Stimulated activated CD8-positive, alpha-beta memory T cell treated with anti-CD3 and anti-CD28 coated beads, Interleukin-4, amount 100 ng/mL, for 48 hours (primary cell): Measurements from ENCODE around the gene STAT3.
"Not testable (repeated sequence)": the region's sequence is repeated elsewhere in the genome, so short reads cannot be mapped to it uniquely, and the experiment has no call there.

Experiments used
- DNase-seq: peaks from one replicate; pipeline ENCODE4 v3.0.0-alpha.2; 2020

STAT3 gene

DNA sequence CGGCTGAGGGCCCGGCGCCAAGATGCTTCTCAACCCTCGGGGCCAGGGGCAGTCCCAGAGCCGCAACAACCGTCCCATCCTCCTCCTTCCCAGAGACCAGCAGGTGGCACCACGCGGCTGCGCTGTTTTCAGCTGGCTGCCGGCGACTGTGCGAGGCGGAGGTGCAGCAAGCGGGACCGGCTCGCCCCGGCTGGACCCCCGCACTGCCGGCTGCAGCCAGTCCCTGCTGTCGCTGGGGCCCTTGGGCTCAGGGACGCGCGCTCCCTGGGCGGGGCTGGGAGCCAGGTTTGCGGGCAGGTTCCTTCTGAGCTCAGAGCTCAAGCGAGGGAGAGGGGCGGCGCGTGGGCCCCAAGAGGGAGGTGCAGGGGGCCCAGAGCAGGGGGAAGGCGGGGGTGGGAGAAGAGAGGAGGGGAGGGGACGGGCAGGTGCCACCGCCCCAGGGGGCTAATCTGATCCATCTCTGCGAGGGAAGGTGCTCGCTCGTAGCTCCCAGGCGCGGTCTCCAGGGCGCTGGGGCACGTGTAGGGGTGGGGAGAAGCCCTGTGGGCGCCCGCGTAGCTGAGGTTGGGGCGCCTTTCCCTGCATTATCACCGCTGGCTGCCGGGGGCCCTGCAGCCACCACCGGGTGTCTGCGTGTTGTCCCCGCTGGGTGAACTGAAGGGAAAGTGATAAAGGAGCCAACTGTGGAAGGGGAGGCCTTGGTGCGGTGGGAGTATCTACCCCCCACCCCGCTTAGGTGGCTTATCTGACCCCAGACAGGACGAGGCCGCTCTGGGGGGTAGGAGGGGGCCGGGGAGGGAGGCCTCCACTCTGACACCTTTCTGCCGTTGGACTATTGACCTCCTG lies 75.7 kb downstream of the STAT3 start:
- peak; percentile 86 for DNase-seq

DNA sequence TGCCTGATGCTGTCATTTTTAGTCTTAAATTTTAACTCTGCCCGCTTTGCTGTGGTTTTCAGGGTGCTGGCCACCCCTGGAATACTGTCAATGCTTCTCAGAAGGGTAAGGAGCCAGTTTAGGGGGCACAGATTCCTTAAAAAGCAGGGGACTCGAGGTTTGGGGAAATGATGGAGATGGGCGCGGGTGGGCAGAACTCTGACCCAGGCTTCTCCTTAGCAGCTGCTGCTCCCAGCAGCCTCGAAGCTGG lies 76.3 kb downstream of the STAT3 start:
- no peak for DNase-seq

DNA sequence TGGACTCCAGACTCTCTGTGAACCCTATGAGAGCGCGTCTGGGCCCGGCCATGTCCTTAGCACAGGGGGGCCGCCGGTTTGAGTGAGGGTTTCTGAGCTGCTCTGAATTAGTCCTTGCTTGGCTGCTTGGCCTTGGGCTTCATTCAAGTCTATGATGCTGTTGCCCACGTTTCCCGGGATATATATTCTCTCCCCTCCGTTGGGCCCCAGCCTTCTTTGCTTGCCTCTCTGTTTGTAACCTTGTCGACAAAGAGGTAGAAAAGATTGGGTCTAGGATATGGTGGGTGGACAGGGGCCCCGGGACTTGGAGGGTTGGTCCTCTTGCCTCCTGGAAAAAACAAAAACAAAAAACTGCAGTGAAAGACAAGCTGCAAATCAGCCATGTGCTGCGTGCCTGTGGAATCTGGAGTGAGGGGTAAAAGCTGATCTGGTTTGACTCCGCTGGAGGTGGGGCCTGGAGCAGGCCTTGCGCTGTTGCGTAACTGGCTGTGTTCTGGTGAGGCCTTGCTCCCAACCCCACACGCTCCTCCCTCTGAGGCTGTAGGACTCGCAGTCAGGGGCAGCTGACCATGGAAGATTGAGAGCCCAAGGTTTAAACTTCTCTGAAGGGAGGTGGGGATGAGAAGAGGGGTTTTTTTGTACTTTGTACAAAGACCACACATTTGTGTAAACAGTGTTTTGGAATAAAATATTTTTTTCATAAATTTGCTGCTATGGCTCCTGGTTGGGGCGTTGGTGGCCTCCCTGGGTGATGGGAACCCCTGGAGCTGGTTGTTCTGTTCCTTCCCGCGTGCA lies 76.8 kb downstream of the STAT3 start:
- peak; percentile 48 for DNase-seq

DNA sequence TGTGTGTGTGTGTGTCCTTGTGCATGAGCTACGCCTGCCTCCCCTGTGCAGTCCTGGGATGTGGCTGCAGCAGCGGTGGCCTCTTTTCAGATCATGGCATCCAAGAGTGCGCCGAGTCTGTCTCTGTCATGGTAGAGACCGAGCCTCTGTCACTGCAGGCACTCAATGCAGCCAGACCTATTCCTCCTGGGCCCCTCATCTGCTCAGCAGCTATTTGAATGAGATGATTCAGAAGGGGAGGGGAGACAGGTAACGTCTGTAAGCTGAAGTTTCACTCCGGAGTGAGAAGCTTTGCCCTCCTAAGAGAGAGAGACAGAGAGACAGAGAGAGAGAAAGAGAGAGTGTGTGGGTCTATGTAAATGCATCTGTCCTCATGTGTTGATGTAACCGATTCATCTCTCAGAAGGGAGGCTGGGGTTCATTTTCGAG lies 77.4 kb downstream of the STAT3 start:
- no peak for DNase-seq

DNA sequence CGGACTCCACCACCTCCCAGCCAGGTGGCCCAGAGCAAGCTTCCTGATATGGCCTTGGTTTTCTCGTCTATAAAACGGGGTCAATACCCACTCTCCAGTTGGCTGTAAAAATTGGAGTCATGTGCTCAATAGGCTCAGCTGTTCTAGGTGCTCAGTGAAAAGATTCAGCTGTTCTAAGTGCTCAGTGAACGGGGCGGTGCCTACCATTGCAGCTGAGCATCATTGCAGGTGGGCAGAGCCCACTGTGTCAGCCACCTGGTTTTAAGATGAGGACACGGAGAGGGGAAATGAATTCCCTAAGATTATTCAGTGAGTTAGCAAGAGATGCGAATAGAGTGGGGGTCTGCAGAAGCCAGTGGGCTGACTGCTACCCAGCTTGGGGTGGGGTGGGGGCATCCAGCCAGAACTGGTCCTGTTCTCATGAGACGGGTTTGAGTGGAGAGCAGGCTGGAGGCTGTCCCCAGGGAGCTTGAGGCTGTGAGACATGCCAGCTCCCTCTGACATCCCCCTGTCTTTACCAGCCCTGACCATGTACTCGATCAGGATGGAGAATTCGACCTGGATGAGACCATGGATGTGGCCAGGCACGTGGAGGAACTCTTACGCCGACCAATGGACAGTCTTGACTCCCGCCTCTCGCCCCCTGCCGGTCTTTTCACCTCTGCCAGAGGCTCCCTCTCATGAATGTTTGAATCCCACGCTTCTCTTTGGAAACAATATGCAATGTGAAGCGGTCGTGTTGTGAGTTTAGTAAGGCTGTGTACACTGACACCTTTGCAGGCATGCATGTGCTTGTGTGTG lies 78.1 kb downstream of the STAT3 start:
- no peak for DNase-seq

GRCh38 chr17:42309142-42309541 lies 79.1 kb downstream of the STAT3 start:
- DNase-seq = no peak

DNA sequence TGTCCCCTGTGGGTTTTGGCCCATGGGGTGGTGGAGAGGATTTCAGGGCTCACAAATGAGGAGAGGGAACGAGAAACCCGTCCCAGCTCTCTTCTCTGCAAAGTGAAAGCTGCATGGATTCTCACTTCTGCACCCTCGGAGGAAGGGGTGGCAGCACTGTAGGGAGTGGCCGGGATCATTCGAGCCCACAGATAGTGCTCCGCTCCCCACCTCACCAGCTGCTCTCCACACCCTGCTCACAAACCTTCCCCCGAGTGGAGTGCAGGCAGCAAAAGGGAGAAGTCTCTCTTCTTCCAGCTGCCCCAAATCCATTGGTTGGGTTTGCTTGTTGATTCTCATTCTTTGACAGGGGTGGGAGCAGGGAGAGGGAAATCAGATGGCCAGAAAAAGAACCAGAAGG lies 79.8 kb downstream of the STAT3 start:
- no peak for DNase-seq

DNA sequence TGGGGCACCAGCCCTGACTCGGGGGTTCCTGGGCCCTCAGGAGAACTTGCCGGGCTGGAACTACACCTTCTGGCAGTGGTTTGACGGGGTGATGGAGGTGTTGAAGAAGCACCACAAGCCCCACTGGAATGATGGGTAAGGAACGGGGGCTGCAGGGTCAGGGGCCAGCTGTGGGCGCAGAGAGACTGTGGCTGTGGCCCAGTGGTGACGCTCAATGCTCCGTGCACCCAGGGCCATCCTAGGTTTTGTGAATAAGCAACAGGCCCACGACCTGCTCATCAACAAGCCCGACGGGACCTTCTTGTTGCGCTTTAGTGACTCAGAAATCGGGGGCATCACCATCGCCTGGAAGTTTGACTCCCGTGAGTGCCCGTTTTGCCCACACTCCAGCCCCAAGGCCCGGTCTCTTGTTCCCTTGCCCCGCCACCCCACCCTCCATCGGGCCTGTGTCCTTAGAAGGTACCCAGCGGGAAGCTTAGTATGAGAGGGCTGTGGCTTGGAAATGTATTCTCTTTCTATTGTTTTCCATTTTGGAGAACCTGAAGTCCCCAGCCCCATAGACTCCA lies 80.8 kb downstream of the STAT3 start:
- DNase-seq = no peak

- no peak for DNase-seq
Observed at GRCh38 chr17:42306385-42306667, 81.9 kb downstream of the STAT3 start.

- no peak for DNase-seq
Observed at GRCh38 chr17:42305543-42306384, 82.5 kb downstream of the STAT3 start.

GRCh38 chr17:42305031-42305330 lies 83.3 kb downstream of the STAT3 start:
- DNase-seq = not testable (repeated sequence)

- no peak for DNase-seq
Observed at GRCh38 chr17:42304187-42305030, 83.8 kb downstream of the STAT3 start.

DNA sequence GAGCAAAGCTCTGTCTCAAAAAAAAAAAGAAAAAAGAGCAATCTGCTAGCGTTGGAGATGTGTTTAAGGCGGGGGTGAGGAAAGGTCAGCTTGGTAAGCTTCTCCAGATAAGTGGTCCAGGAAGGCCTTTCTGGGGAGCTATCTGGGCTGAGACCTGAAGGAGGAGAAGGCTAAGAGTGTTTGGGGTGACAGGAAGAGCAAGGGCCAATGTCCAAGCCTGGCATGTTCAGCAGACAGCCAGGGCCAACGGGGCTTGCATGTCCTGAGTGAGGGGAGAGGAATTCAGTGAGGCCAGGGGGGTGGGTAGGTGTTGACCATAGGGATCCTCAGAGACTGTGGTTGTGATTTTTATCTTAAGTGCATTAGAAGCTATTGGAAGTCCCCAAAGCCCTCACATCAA lies 84.5 kb downstream of the STAT3 start:
- DNase-seq = no peak

GRCh38 chr17:42301022-42301421 lies 87.2 kb downstream of the STAT3 start:
- DNase-seq = no peak

DNA sequence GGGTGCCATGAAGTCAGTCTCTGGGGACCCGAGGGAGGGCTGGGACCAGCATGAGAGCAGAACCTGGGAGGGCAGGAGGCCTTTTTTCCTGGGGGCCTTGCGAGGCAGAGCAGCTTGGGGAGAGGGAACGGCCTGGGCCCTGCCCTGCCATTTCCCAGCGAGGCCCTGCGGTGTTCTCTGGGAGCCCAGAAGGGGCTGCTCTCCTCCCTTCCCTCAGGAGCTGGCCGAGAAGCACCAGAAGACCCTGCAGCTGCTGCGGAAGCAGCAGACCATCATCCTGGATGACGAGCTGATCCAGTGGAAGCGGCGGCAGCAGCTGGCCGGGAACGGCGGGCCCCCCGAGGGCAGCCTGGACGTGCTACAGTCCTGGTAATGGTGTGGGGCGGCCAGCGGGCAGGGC lies 88.3 kb downstream of the STAT3 start:
- DNase-seq = not testable (repeated sequence)

DNA sequence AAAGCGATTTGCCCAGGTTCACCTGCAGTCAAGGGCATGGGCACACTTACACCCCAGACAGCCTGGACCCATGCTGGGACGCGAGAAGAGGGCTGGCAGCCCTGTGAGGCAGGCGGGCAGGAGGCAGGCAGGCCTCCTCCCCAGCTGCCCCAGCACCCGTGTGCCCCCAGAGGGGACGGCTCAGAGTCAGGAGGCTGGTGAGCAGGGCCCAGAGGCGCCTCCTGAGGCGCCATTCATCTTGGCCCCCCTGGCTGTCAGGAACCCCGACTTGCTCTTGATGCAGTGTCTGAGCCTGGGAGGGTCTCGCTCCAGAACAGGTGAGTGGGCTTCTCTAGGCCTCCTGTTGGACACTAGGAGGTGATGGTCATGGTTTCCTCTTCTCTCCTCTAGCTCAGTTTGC lies 88.9 kb downstream of the STAT3 start:
- DNase-seq = not testable (repeated sequence)

GRCh38 chr17:42297775-42298174 lies 90.5 kb downstream of the STAT3 start:
- not testable (repeated sequence) for DNase-seq

- DNase-seq = no peak
Observed at GRCh38 chr17:42296012-42296411, 92.2 kb downstream of the STAT3 start.

DNA sequence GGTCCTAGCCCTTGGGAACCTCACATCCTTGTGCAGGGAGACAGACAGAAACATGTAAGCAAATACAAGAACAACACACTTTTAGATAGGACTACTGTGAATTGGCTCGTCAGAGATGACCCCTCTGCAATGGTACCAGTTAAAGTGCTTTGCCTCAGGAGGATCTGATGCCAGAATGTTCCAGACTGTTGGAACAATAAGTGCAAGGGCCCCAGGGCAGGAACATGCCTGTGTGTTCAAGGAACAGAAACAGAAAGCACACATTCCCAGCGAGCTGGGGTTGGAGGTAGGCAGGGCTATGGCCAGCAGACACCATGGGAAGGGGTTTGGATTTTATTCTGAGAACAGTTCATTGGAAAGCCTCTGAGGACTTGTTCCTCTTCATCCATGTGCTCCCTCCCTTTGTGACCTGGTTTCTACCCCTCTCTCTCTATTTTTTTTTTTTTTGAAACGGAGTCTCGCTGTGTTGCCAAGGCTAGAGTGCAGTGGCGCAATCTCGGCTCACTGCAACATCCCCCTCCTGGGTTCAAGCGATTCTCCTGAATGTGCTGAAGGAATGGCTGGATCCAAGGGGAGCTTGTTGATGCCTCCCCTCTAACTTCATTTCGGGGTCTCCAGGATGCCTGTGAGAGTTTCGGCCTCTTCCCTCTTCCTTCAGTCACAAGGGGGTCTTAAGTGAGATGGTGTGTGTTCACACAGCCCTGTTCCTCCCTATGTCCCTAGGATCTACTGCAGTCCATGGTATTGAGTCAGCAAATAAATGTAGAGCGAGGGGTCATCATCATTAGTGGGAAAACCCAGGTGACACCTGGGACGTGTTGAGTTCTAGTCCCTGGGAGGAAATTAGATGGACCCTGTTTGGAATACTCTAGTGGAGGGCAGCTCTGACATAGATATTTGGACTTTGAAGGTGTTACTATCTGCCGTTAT lies 93.5 kb downstream of the STAT3 start:
- DNase-seq = no peak

DNA sequence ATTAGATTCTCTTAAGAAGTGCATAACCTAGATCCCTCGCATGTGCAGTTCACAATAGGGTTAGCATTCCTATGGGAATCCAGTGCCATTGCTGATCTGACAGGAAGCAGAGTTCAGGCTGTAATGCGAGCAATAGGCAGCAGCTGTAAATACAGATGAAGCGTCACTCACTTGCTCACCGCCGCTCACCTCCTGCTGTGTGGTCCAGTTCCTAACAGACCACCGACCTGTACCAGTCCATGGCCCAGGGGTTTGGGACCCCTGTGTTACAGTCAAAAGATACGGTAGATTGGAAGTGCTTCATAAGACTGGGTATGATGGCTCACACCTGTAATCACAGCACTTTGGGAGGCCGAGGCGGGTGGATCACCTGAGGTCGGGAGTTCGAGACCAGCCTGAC lies 97.1 kb downstream of the STAT3 start:
- DNase-seq = no peak

DNA sequence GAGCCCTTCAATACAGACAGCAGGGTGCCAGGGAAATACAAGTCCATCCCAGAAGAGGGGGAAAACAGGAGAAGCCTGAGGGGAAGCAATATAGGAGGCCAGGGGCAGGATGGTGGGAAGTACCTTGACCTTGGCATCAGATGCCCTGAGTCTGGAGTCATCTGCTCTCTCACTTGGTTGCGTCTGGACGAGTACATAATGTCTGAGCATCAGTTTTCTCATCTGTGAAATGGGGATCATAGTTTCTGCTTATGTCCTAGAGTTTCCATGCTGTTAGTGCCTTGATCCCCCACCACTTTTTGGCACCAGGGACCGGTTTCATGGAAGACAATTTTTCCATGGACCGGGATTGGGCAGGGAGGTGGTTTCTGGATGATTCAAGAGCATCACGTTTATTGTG lies 97.7 kb downstream of the STAT3 start:
- DNase-seq = no peak
